ENCODE data around the gene ING4.

The ING4 gene

GRCh38 chr12:6666211-6666610, 3.3 kb upstream of the ING4 start:
- ChIA-PET CTCF (interaction anchor here (1.1 to 2.6 kb wide), 6 partner anchors 10 to 87 kb away, joined by 3 to 7 read pairs (median 4); partner anchors contain the start of genes MLF2 and ZNF384), POLR2A (no interaction called here)
- TF ChIP-seq CTCF (IDR thresholded peaks at IDR 0.05; ENCODE audit: control extremely low read depth, extremely low read depth, low read depth, missing control alignments), result no peak
- no peak for DNase-seq (ENCODE audit: extremely low spot score)

DNA sequence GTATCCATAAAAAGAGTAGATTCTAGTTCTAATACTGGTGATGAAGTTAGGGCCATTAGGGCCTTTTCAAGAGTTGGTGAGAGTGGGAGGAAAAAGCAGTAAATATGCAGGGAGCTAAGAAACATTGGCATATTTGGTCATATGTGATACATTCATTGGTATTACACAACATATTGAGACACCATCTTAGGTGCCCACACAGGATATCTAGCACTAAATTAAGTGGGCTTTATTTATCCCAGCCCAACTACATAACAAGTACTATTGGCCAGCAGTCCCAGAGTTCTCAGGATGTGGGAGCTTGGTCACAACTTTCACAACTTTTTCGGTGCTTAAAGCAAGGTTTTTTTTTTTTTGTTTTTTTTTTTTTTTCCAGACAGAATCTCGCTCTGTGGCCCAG, 2.0 kb upstream of the ING4 start:
- no peak for DNase-seq (ENCODE audit: extremely low spot score)
- POLR2A ChIA-PET, result interaction anchor here (0.5 to 0.7 kb wide), 2 partner anchors 35 to 301 kb away, joined by 4 to 5 read pairs; no protein-coding TSS in a partner anchor

DNA sequence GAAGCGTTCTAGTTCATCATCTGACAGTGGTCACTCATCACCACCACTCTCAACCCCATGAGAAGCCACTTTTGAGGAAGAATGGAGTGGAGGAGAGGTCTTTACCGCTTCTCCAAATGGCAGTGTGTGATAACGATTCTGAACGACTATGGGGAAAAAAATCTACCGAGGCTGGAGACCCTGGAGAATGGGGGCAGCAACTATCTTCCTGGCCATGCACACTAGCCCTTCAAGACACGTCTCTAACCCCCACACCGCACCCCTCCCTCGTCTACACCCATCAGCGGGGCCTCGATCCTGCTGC, 365 bp downstream of the ING4 start:
- DNase-seq (ENCODE audit: extremely low spot score), result no peak
- no peak for TF ChIP-seq CTCF (IDR thresholded peaks at IDR 0.05; ENCODE audit: control extremely low read depth, extremely low read depth, low read depth, missing control alignments)
- ChIA-PET POLR2A (no interaction called here), CTCF (no interaction called here)

More for the DNA sequence above, 2.0 kb upstream of the ING4 start:
- TF ChIP-seq CTCF (IDR thresholded peaks at IDR 0.05; ENCODE audit: control extremely low read depth, extremely low read depth, low read depth, missing control alignments), result no peak
- CTCF ChIA-PET, result interaction anchor here (0.8 to 2.6 kb wide), 5 partner anchors 17 to 161 kb away, joined by 3 to 7 read pairs (median 3); partner anchors contain the start of gene ZNF384

DNA sequence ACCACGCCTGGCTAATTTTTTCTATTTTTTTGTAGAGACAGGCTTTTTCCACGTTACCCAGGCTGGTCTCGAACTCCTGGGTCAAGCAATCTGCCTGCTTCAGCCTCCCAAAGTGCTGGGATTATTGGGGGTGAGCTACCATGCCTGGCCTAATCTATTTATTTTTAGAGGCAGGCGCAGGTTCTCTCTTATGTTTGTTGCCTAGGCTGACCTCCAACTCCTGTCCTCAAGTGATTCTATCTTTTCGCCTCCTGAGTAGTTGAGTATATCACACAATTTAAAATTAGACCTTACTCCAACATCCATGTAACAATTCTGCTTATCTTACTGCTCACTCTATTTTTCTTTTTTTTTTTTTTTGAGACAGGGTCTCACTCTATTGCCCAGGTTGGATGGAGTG, 8.9 kb downstream of the ING4 start:
- ChIA-PET CTCF (interaction anchor here (3.0 kb wide), 1 partner anchor 10 kb away, joined by 8 read pairs; no protein-coding TSS in a partner anchor), POLR2A (no interaction called here)
- TF ChIP-seq CTCF (IDR thresholded peaks at IDR 0.05; ENCODE audit: control extremely low read depth, extremely low read depth, low read depth, missing control alignments), result no peak
- no peak for DNase-seq (ENCODE audit: extremely low spot score)

DNA sequence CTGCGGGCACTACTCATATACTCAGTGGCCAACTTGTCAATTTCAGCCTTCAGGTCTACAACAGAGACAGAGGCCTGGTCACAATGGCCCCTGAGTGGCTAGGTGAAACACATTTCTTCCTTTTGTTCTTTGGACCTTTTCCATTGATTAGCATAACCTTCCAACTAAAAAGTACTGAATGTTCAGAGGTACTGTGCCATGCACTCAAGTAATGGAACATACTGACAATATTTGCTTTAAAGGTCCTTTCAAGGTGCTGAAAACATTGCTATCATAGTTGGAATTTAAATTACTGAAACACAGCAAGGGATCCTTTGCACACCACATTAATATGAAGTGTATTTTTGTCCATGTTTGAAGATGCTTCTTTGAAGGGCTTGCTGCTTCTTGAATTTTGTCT, 9.6 kb downstream of the ING4 start:
- ChIA-PET CTCF (interaction anchor here (1.0 to 3.0 kb wide), 3 partner anchors 9 to 35 kb away, joined by 3 to 8 read pairs (median 5); partner anchors contain the start of gene LPAR5), POLR2A (no interaction called here)
- TF ChIP-seq CTCF (IDR thresholded peaks at IDR 0.05; ENCODE audit: control extremely low read depth, extremely low read depth, low read depth, missing control alignments), result no peak
- DNase-seq (ENCODE audit: extremely low spot score), result no peak

- CTCF ChIA-PET, result interaction anchor here (1.0 to 3.0 kb wide), 3 partner anchors 8 to 34 kb away, joined by 3 to 8 read pairs (median 5); partner anchors contain the start of gene LPAR5
- POLR2A ChIA-PET, result no interaction called here
- no peak for DNase-seq (ENCODE audit: extremely low spot score)
Measured at GRCh38 chr12:6652391-6652790, 10.5 kb downstream of the ING4 start.

More at GRCh38 chr12:6652391-6652790, 10.5 kb downstream of the ING4 start:
- TF ChIP-seq CTCF (IDR thresholded peaks at IDR 0.05; ENCODE audit: control extremely low read depth, extremely low read depth, low read depth, missing control alignments), result no peak

All from GM10248 (cell line).